ENCODE data around the gene DSPP. TPM values are rescaled to one million over a fixed set of nuclear protein-coding genes. Genes with fewer than 3 reads are reported as not detected.
"Not testable (repeated sequence)": the region's sequence is repeated elsewhere in the genome, so short reads cannot be mapped to it uniquely, and the experiment has no call there.

DSPP gene
- total RNA-seq, 2 donors from 2014 or later: not detected

- TF ChIP-seq CTCF (IDR thresholded peaks at IDR 0.05): no peak
- Histone ChIP-seq H3K27me3 (replicated peaks; ENCODE audit: insufficient read depth) (no peaks in the 10 kb centered on the region), H3K9me3 (no peaks in the 10 kb centered on the region), H3K27ac (no peak overlapping the region), H3K36me3 (no peaks in the 10 kb centered on the region), H3K4me1 (ENCODE audit: control insufficient read depth in 1 of 2, low read depth in 2 of 2) (no peaks in the 10 kb centered on the region), H3K4me3 (no peak overlapping the region)
- DNase-seq (ENCODE audit: low spot score) (no peak), ATAC-seq (ENCODE audit: insufficient number of reproducible peaks, low FRiP score, low read depth) (no peak)
Measured at GRCh38 chr4:87567191-87567590, 41.1 kb upstream of the DSPP start.

GRCh38 chr4:87570290-87570805 lies 38.0 kb upstream of the DSPP start:
- Histone ChIP-seq H3K27ac (no peak overlapping the region), H3K9me3 (no peaks in the 10 kb centered on the region), H3K4me1 (ENCODE audit: control insufficient read depth in 1 of 2, low read depth in 2 of 2) (peaks cover 0 to 7% of the 10 kb centered on the region in 2 donors), H3K4me3 (no peak overlapping the region), H3K27me3 (replicated peaks; ENCODE audit: insufficient read depth) (no peaks in the 10 kb centered on the region), H3K36me3 (no peaks in the 10 kb centered on the region)
- TF ChIP-seq CTCF (IDR thresholded peaks at IDR 0.05): no peak
- DNase-seq (ENCODE audit: low spot score) (no peak), ATAC-seq (ENCODE audit: insufficient number of reproducible peaks, low FRiP score, low read depth) (no peak)

- not testable (repeated sequence) for H3K27me3 ChIP-seq (replicated peaks; ENCODE audit: insufficient read depth); H3K4me3 ChIP-seq; H3K36me3 ChIP-seq; DNase-seq (ENCODE audit: low spot score); H3K9me3 ChIP-seq; ATAC-seq (ENCODE audit: insufficient number of reproducible peaks, low FRiP score, low read depth)
- Histone ChIP-seq H3K27ac (peak overlapping the region in 1 of 2 donors; percentile 40), H3K4me1 (ENCODE audit: control insufficient read depth in 1 of 2, low read depth in 2 of 2) (peaks cover 0 to 12% of the 10 kb centered on the region in 2 donors)
Measured at GRCh38 chr4:87574376-87574775, 34.0 kb upstream of the DSPP start.

DNA sequence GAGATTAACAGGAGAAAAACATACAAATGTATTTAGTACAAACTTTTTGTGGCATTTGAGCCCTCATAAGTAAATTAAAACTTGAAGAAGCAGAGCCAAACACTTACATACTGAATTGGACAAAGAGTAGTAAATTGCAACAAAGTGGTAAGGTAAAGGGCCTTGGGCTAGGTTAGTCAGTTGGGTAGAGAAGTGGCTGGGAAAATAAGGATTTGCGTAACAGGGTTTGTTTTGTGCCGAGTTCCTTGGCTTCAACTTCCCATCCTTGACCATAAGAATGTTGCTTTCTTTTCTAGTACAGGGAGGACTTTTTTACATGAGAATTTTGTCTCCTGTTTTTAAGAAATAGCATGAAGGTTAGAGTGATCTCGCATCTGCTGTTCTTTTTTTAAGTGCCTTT lies 33.3 kb upstream of the DSPP start:
- Histone ChIP-seq H3K4me3 (no peak overlapping the region), H3K9me3 (no peaks in the 10 kb centered on the region), H3K36me3 (no peaks in the 10 kb centered on the region), H3K27ac (peak overlapping the region; percentile 40 to 49), H3K27me3 (replicated peaks; ENCODE audit: insufficient read depth) (no peaks in the 10 kb centered on the region), H3K4me1 (ENCODE audit: control insufficient read depth in 1 of 2, low read depth in 2 of 2) (peaks cover 0 to 12% of the 10 kb centered on the region in 2 donors)
- DNase-seq (ENCODE audit: low spot score) (no peak), ATAC-seq (ENCODE audit: insufficient number of reproducible peaks, low FRiP score, low read depth) (no peak)
- TF ChIP-seq CTCF (IDR thresholded peaks at IDR 0.05): no peak

GRCh38 chr4:87575408-87575807 lies 32.9 kb upstream of the DSPP start:
- ATAC-seq (ENCODE audit: insufficient number of reproducible peaks, low FRiP score, low read depth) (no peak), DNase-seq (ENCODE audit: low spot score) (no peak)
- no peak for TF ChIP-seq CTCF (IDR thresholded peaks at IDR 0.05)
- Histone ChIP-seq H3K36me3 (no peaks in the 10 kb centered on the region), H3K27me3 (replicated peaks; ENCODE audit: insufficient read depth) (no peaks in the 10 kb centered on the region), H3K27ac (peak overlapping the region; percentile 40 to 49), H3K9me3 (no peaks in the 10 kb centered on the region), H3K4me3 (no peak overlapping the region), H3K4me1 (ENCODE audit: control insufficient read depth in 1 of 2, low read depth in 2 of 2) (peaks cover 0 to 12% of the 10 kb centered on the region in 2 donors)

DNA sequence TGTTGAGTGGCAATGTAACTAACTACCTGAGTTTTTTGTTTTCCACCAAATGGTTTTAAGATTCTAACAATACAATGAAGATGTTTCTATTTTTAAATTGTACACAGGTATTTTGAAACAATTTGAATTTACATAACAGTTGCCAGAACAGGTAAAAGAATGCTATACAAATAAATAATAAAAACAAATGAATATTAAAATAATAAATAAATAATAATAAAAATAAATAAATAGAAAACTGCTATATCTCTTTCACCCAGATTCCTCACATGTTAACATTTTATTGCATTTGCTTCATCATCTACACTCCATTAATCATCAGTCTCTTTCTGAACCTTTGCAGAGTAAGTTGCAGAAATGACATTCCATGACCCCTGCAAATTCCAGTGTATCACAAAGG lies 32.3 kb upstream of the DSPP start:
- ATAC-seq (ENCODE audit: insufficient number of reproducible peaks, low FRiP score, low read depth) (no peak), DNase-seq (ENCODE audit: low spot score) (no peak)
- no peaks in the 10 kb centered on the region for H3K27me3 ChIP-seq (replicated peaks; ENCODE audit: insufficient read depth)
- H3K36me3 ChIP-seq: no peaks in the 10 kb centered on the region
- H3K4me3 ChIP-seq: no peak overlapping the region
- peaks cover 0 to 12% of the 10 kb centered on the region in 2 donors for H3K4me1 ChIP-seq (ENCODE audit: control insufficient read depth in 1 of 2, low read depth in 2 of 2)
- H3K9me3 ChIP-seq: no peaks in the 10 kb centered on the region
- peak overlapping the region in 1 of 2 donors; percentile 40 for H3K27ac ChIP-seq
- no peak for TF ChIP-seq CTCF (IDR thresholded peaks at IDR 0.05)
